Suprapubic skin (tissue), 3 donors: Measurements from ENCODE around the gene TEAD1.

Experiments
- POLR2AphosphoS5 ChIP-seq, 3 donors: sonication (generic); formaldehyde crosslinking; IDR thresholded peaks; one replicate each; pipeline ENCODE4 v1.6.1; 2017; ENCODE audit warnings: antibody characterized with exemption in 3 of 3
- TF ChIP-seq, protein P1 (sequence below), 2 donors: fragments of 200-600 bp in 1 of 2; fragments of 450-650 bp in 1 of 2; sonication (generic) in 1 of 2; IDR thresholded peaks; one replicate each; pipeline ENCODE4 v1.5.1; 2016 to 2019; ENCODE audit warnings: antibody characterized with exemption in 2 of 2, mild to moderate bottlenecking in 1 of 2, moderate library complexity in 1 of 2

DNA sequence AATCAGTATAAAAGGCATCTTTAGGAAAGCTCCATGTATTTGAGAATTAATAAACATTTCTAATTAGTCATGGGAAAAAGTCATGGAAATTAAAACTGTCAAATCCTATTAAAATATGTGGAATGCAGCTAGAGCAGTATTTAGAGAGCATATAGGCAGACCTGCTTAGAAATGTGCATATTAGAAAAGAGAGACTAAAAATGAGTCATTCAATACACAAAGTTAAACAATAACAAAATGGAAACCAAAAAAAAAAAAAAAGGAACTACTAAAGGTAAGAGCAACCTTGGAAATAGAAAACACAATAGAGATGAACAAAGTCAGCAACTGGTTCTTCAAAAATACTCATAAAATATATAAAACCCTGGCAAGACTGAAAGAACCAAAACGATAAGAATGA is 275.2 kb downstream of the TEAD1 start:
- TF ChIP-seq, protein P1, sequence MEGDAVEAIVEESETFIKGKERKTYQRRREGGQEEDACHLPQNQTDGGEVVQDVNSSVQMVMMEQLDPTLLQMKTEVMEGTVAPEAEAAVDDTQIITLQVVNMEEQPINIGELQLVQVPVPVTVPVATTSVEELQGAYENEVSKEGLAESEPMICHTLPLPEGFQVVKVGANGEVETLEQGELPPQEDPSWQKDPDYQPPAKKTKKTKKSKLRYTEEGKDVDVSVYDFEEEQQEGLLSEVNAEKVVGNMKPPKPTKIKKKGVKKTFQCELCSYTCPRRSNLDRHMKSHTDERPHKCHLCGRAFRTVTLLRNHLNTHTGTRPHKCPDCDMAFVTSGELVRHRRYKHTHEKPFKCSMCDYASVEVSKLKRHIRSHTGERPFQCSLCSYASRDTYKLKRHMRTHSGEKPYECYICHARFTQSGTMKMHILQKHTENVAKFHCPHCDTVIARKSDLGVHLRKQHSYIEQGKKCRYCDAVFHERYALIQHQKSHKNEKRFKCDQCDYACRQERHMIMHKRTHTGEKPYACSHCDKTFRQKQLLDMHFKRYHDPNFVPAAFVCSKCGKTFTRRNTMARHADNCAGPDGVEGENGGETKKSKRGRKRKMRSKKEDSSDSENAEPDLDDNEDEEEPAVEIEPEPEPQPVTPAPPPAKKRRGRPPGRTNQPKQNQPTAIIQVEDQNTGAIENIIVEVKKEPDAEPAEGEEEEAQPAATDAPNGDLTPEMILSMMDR (IDR thresholded peaks at IDR 0.05): no peak
- TF ChIP-seq POLR2AphosphoS5 (IDR thresholded peaks at IDR 0.05): no peak
